HCT116 (cell line): ENCODE data around the gene SMIM41. TPM values are rescaled to one million over a fixed set of nuclear protein-coding genes. Genes with fewer than 3 reads are reported as not detected.

ENCODE experiments used
- ATAC-seq: fragments of 200-7000 bp; cut with Tn5 transposase; 2 replicates; pipeline ENCODE4 v1.9.1; 2020; ENCODE audit warnings: mild to moderate bottlenecking, moderate library complexity
- BruUV-seq: library from RNA; stranded (reverse); fragments of 400-500 nt; replicated peaks from 2 replicates; lab custom pipeline; 2021; lab: Mats Ljungman, UMichigan
- CTCF ChIA-PET: fragments of 300-600 bp; sonication (Branson Sonifier 250); formaldehyde crosslinking; loops from one replicate; lab custom pipeline; 2021; ENCODE audit warnings: antibody characterized with exemption; lab: Charles Lee
- POLR2A ChIA-PET: fragments of 300-600, 350-600 bp; sonication (Branson Sonifier 250); formaldehyde crosslinking; loops from one replicate; lab custom pipeline; 2021; ENCODE audit warnings: antibody characterized with exemption; lab: Charles Lee
- RAD21 ChIA-PET, 2 experiments: fragments of 300-600 bp; sonication (Branson Sonifier 250); formaldehyde crosslinking; loops; one replicate each; lab custom pipeline; 2023; ENCODE audit warnings: low total read pairs in 2 of 2; ENCODE audit not compliant: uncharacterized antibody in 2 of 2, unreplicated experiment in 2 of 2, low non-redundant PET in 1 of 2; lab: Charles Lee
- DNase-seq: peaks from one replicate; pipeline ENCODE4 v3.0.0-alpha.2; 2010; ENCODE audit warnings: low read depth, low spot score
- H2AFZ ChIP-seq: fragments of 200-600 bp; shearing (Covaris generic), sonication (generic); 2 replicates; pipeline ENCODE4 v1.6.1; 2017; ENCODE audit warnings: low read depth, mixed run types, mixed read lengths, antibody characterized with exemption, low read length; ENCODE audit not compliant: poor library complexity, severe bottlenecking
- H3K27ac ChIP-seq: 2 replicates; pipeline ENCODE4 v1.5.1; 2012; ENCODE audit warnings: low read depth, low read length
- H3K27me3 ChIP-seq: fragments of 200-600 bp; sonication (generic); 2 replicates; pipeline ENCODE4 v1.6.1; 2016; ENCODE audit warnings: mixed run types, low read length, mixed read lengths; ENCODE audit not compliant: insufficient read depth
- H3K36me3 ChIP-seq, 2 experiments: fragments of 200-500 bp in 1 of 2; fragments of 200-600 bp in 1 of 2; sonication (Bioruptor generic) in 1 of 2; sonication (generic) in 1 of 2; 2 replicates each; pipeline versions ENCODE4 v1.5.1 to v1.6.1; 2014 to 2016; ENCODE audit warnings: low read length in 2 of 2, inconsistent platforms in 1 of 2, mixed read lengths in 1 of 2, mixed run types in 1 of 2; ENCODE audit not compliant: insufficient read depth in 2 of 2, control insufficient read depth in 1 of 2
- H3K4me1 ChIP-seq, 2 experiments: fragments of 200-600 bp in 1 of 2; sonication (generic) in 1 of 2; 2 replicates each; pipeline versions ENCODE4 v1.5.1 to v1.6.1; 2012 to 2017; ENCODE audit warnings: low read length in 2 of 2, inconsistent platforms in 1 of 2, mild to moderate bottlenecking in 1 of 2, mixed read lengths in 1 of 2, mixed run types in 1 of 2, moderate library complexity in 1 of 2; ENCODE audit not compliant: insufficient read depth in 2 of 2, control insufficient read depth in 1 of 2
- H3K4me2 ChIP-seq: fragments of 200-600 bp; sonication (generic); 2 replicates; pipeline ENCODE4 v1.6.1; 2017; ENCODE audit warnings: mixed run types, low read length, mixed read lengths
- H3K4me3 ChIP-seq, 2 experiments: fragments of 200-600 bp in 1 of 2; sonication (generic) in 1 of 2; replicated peaks in 1 of 2; 2 replicates each; pipeline ENCODE4 v1.5.1; 2011 to 2016; ENCODE audit warnings: low read length in 2 of 2, control low read depth in 1 of 2, low read depth in 1 of 2, mild to moderate bottlenecking in 1 of 2, mixed read lengths in 1 of 2, mixed run types in 1 of 2
- H3K79me2 ChIP-seq: fragments of 200-600 bp; sonication (generic); 2 replicates; pipeline ENCODE4 v1.6.1; 2017; ENCODE audit warnings: mild to moderate bottlenecking, mixed run types, low read length, moderate library complexity, mixed read lengths; ENCODE audit not compliant: insufficient read depth
- H3K9ac ChIP-seq: fragments of 200-600 bp; sonication (generic); 2 replicates; pipeline ENCODE4 v1.6.1; 2016; ENCODE audit warnings: low read length, mixed read lengths
- H3K9me2 ChIP-seq: fragments of 200-600 bp; sonication (generic), shearing (Covaris generic); 2 replicates; pipeline ENCODE4 v1.6.1; 2017; ENCODE audit warnings: mixed run types, mild to moderate bottlenecking, moderate library complexity; ENCODE audit not compliant: insufficient read depth
- H3K9me3 ChIP-seq, 2 experiments: fragments of 200-500 bp in 1 of 2; fragments of 200-600 bp in 1 of 2; sonication (Bioruptor generic) in 1 of 2; sonication (generic) in 1 of 2; 2 replicates each; pipeline ENCODE4 v1.6.1; 2014 to 2017; ENCODE audit warnings: low read length in 2 of 2, mixed read lengths in 2 of 2, inconsistent platforms in 1 of 2, low read depth in 1 of 2, mild to moderate bottlenecking in 1 of 2, mixed run types in 1 of 2, moderate library complexity in 1 of 2; ENCODE audit not compliant: control insufficient read depth in 1 of 2, insufficient read depth in 1 of 2
- H4K20me1 ChIP-seq: fragments of 200-600 bp; sonication (generic), shearing (Covaris generic); 2 replicates; pipeline ENCODE4 v1.6.1; 2017; ENCODE audit warnings: mixed run types, mild to moderate bottlenecking, moderate library complexity; ENCODE audit not compliant: insufficient read depth
- ATF3 ChIP-seq: IDR thresholded peaks from 2 replicates; pipeline ENCODE4 v1.6.1; 2012
- CBX3 ChIP-seq: IDR thresholded peaks from 2 replicates; pipeline ENCODE4 v1.6.1; 2012; ENCODE audit warnings: low read depth
- EGR1 ChIP-seq: IDR thresholded peaks from 2 replicates; pipeline ENCODE4 v1.6.1; 2012; ENCODE audit warnings: low read depth
- ELF1 ChIP-seq: IDR thresholded peaks from 2 replicates; pipeline ENCODE4 v1.6.1; 2012; ENCODE audit warnings: low read depth, borderline replicate concordance
- EZH2phosphoT487 ChIP-seq: fragments of 200-600 bp; IDR thresholded peaks from 2 replicates; pipeline ENCODE4 v1.6.1; 2018; ENCODE audit warnings: antibody characterized with exemption, borderline replicate concordance
- JUND ChIP-seq: IDR thresholded peaks from 2 replicates; pipeline ENCODE4 v1.6.1; 2012
- SIN3A ChIP-seq: IDR thresholded peaks from 2 replicates; pipeline ENCODE4 v1.6.1; 2012; ENCODE audit warnings: low read depth
- TCF7L2 ChIP-seq: IDR thresholded peaks from 2 replicates; pipeline ENCODE4 v1.7.0; 2011; ENCODE audit warnings: borderline replicate concordance, inconsistent platforms; ENCODE audit not compliant: insufficient read depth, insufficient read length; ENCODE audit errors: extremely low read depth
- YY1 ChIP-seq: IDR thresholded peaks from 2 replicates; pipeline ENCODE4 v1.6.1; 2011; ENCODE audit warnings: low read length, low read depth, moderate library complexity, mild to moderate bottlenecking; ENCODE audit not compliant: insufficient replicate concordance; ENCODE audit errors: extremely low read depth
- ZNF274 ChIP-seq: fragments of 200-500 bp; sonication (Bioruptor generic); IDR thresholded peaks from 2 replicates; pipeline ENCODE4 v1.6.1; 2014; ENCODE audit warnings: mild to moderate bottlenecking, low read depth, low read length, inconsistent platforms
- intact Hi-C: fragments of 100-400 bp; cut with micrococcal nuclease; formaldehyde crosslinking; loops from 2 replicates; pipeline ENCODE4 v1.10.0; 2022
- total RNA-seq: library from RNA; stranded (reverse); gene quantifications from one replicate; pipeline ENCODE4 v1.2.1, GENCODE V29; 2021; ENCODE audit not compliant: unreplicated experiment
- TF ChIP-seq, protein P1 (sequence below): IDR thresholded peaks from 2 replicates; pipeline ENCODE4 v1.6.1; 2012

Gene SMIM41
- total RNA-seq, 1 experiment from 2014 or later: not detected

- ChIA-PET POLR2A (interaction anchor here (1.8 to 2.2 kb wide), 2 partner anchors 9 kb away, joined by 6 to 15 read pairs; partner anchors contain the start of gene NR4A1), CTCF (interaction anchor here (1.0 to 5.7 kb wide), 2 partner anchors 8 to 35 kb away, joined by 5 to 27 read pairs; partner anchors contain the start of gene ATG101), RAD21 (no interaction called here)
- H3K27ac ChIP-seq: no peak overlapping the region
- DNase-seq: no peak
- BruUV-seq: no TSS peak
- H3K36me3 ChIP-seq: peaks cover 0 to 8% of the 10 kb centered on the region in 2 experiments; a peak in 2 of 4 replicates
- no peaks in the 10 kb centered on the region for H3K27me3 ChIP-seq
- no peak overlapping the region for H3K4me3 ChIP-seq
- no peak overlapping the region for H3K9ac ChIP-seq
- TF ChIP-seq SIN3A: no peak
- no peak for TF ChIP-seq ELF1
- TF ChIP-seq TCF7L2: no peak
- TF ChIP-seq, protein P1, sequence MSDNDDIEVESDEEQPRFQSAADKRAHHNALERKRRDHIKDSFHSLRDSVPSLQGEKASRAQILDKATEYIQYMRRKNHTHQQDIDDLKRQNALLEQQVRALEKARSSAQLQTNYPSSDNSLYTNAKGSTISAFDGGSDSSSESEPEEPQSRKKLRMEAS: no peak
- TF ChIP-seq CBX3: no peak
- intact Hi-C loops: no loop called here
- no peak overlapping the region for H2AFZ ChIP-seq
- no peaks in the 10 kb centered on the region for H3K79me2 ChIP-seq
- ATAC-seq: no peak
- no peaks in the 10 kb centered on the region for H3K9me2 ChIP-seq
- peaks cover 0 to 20% of the 10 kb centered on the region in 2 experiments; a peak in 2 of 4 replicates for H3K4me1 ChIP-seq
- no peak overlapping the region for H3K4me2 ChIP-seq
- H3K9me3 ChIP-seq: no peaks in the 10 kb centered on the region
- H4K20me1 ChIP-seq: no peaks in the 10 kb centered on the region
These were observed 18.9 kb upstream of the SMIM41 start for GRCh38 chr12:52060498-52061177.

- no peak overlapping the region for H3K4me2 ChIP-seq
- H3K27me3 ChIP-seq: no peaks in the 10 kb centered on the region
- intact Hi-C loops: no loop called here
- H3K9me3 ChIP-seq: no peaks in the 10 kb centered on the region
- H3K9ac ChIP-seq: no peak overlapping the region
- ATAC-seq (no peak), DNase-seq (no peak)
- H3K79me2 ChIP-seq: no peaks in the 10 kb centered on the region
- peaks cover 0 to 8% of the 10 kb centered on the region in 2 experiments; a peak in 2 of 4 replicates for H3K36me3 ChIP-seq
- no peaks in the 10 kb centered on the region for H4K20me1 ChIP-seq
- no peaks in the 10 kb centered on the region for H3K9me2 ChIP-seq
- no peak overlapping the region for H2AFZ ChIP-seq
- no peak overlapping the region for H3K4me3 ChIP-seq
- ChIA-PET RAD21 (no interaction called here), CTCF (interaction anchor here (5.7 kb wide), 1 partner anchor 36 kb away, joined by 27 read pairs; no protein-coding TSS in a partner anchor)
- TF ChIP-seq ATF3 (no peak), EGR1 (no peak), YY1 (no peak), JUND (no peak), ZNF274 (no peak), ELF1 (no peak), EZH2phosphoT487 (no peak)
- TF ChIP-seq, all 23 proteins: peak for 0
- no TSS peak for BruUV-seq
- Histone ChIP-seq H3K27ac (no peak overlapping the region), H3K4me1 (peaks cover 0 to 20% of the 10 kb centered on the region in 2 experiments; a peak in 2 of 4 replicates)
- POLR2A ChIA-PET: interaction anchor here (2.2 kb wide), 1 partner anchor 10 kb away, joined by 15 read pairs; the partner anchor contains the start of gene NR4A1
These were observed 17.9 kb upstream of the SMIM41 start for GRCh38 chr12:52061470-52062166.
